ENCODE measurements around the gene PCDHB3.

- TF ChIP-seq CTCF (conservative IDR thresholded peaks at IDR 0.05; ENCODE audit: low read depth, low read length) (no peak), EZH2 (IDR thresholded peaks at IDR 0.05; ENCODE audit: low read length, unreplicated experiment) (no peak), EZH2phosphoT487 (IDR thresholded peaks at IDR 0.05; ENCODE audit: borderline replicate concordance, low read length) (no peak)
These were observed 19.0 kb downstream of the PCDHB3 start for GRCh38 chr5:141119250-141119649.

Data from PC-3 (cell line).